K562 (cell line): ENCODE data around the gene DYNC2LI1. TPM values are rescaled to one million over a fixed set of nuclear protein-coding genes. Genes with fewer than 3 reads are reported as not detected.

Experiments used
- GABPB1 ChIP-seq: sonication (generic); formaldehyde crosslinking; IDR thresholded peaks from 2 replicates; pipeline ENCODE4 v1.8.0; 2022; ENCODE audit warnings: mild to moderate bottlenecking, missing genetic modification reagents
- HEY1 ChIP-seq: fragments of 250-450 bp; sonication (Bioruptor Pico); IDR thresholded peaks from 2 replicates; pipeline ENCODE4 v1.5.0; 2020; ENCODE audit warnings: mild to moderate bottlenecking, moderate library complexity, borderline replicate concordance
- HNRNPLL ChIP-seq: fragments of 200-400 bp; formaldehyde crosslinking; IDR thresholded peaks from 2 replicates; pipeline ENCODE4 v1.6.1; 2017; ENCODE audit warnings: low read length, low read depth, mild to moderate bottlenecking; ENCODE audit not compliant: poor library complexity, severe bottlenecking
- ILF3 ChIP-seq: fragments of 450-650 bp; IDR thresholded peaks from 2 replicates; pipeline ENCODE4 v1.6.1; 2018; ENCODE audit warnings: antibody characterized with exemption, mild to moderate bottlenecking, moderate library complexity, borderline replicate concordance
- MEIS2 ChIP-seq: fragments of 450-650 bp; IDR thresholded peaks from 2 replicates; pipeline ENCODE4 v1.6.1; 2014; ENCODE audit warnings: mild to moderate bottlenecking; ENCODE audit not compliant: partially characterized antibody
- NCOA4 ChIP-seq: fragments of 450-650 bp; IDR thresholded peaks from 2 replicates; pipeline ENCODE4 v1.6.1; 2018; ENCODE audit warnings: mild to moderate bottlenecking; ENCODE audit not compliant: partially characterized antibody
- NELFE ChIP-seq: IDR thresholded peaks from 2 replicates; pipeline ENCODE4 v1.6.1; 2011; ENCODE audit warnings: mild to moderate bottlenecking; ENCODE audit not compliant: insufficient read depth, insufficient read length
- OTX1 ChIP-seq: fragments of 450-650 bp; formaldehyde crosslinking; IDR thresholded peaks from 2 replicates; pipeline ENCODE4 v1.4.0; 2022; ENCODE audit warnings: mild to moderate bottlenecking
- STAT5A ChIP-seq: IDR thresholded peaks from 2 replicates; pipeline ENCODE4 v1.6.1; 2012; ENCODE audit warnings: low read length, inconsistent platforms, borderline replicate concordance
- TEAD1 ChIP-seq, 2 experiments: fragments of 450-650 bp in 1 of 2; sonication (generic) in 1 of 2; formaldehyde crosslinking; IDR thresholded peaks; 2 replicates each; pipeline versions ENCODE4 v1.4.0 to v1.8.0; 2020 to 2022; ENCODE audit warnings: mild to moderate bottlenecking in 2 of 2, missing genetic modification reagents in 1 of 2
- ZBTB12 ChIP-seq: fragments of 250-450 bp; sonication (Bioruptor Pico); IDR thresholded peaks from 2 replicates; pipeline ENCODE4 v1.4.0; 2020
- ZBTB5 ChIP-seq: fragments of 450-650 bp; IDR thresholded peaks from 2 replicates; pipeline ENCODE4 v1.6.1; 2017; ENCODE audit warnings: antibody characterized with exemption
- ZNF253 ChIP-seq: fragments of 250-450 bp; sonication (Bioruptor Pico); conservative IDR thresholded peaks from 2 replicates; pipeline ENCODE4 v1.6.1; 2021; ENCODE audit warnings: mild to moderate bottlenecking
- ZNF583 ChIP-seq: fragments of 250-450 bp; sonication (Bioruptor Pico); IDR thresholded peaks from 2 replicates; pipeline ENCODE4 v1.4.0; 2020
- ZNF589 ChIP-seq: fragments of 200-800 bp; sonication (Bioruptor generic); IDR thresholded peaks from 2 replicates; pipeline ENCODE4 v1.6.1; 2016; ENCODE audit warnings: low read depth, missing genetic modification characterization, missing compliant biosample characterization
- polyA plus RNA-seq, 8 experiments: library from polyadenylated mRNA; depleted of rRNA in 4 of 8; stranded (reverse) in 5 of 8; unstranded in 3 of 8; fragments of >200 nt; fragmentation: Nextera tagmentation in 2 of 8; fragmentation: Illumina TruSeq in 1 of 8; extraction: Ambion mirVana in 2 of 8; extraction: Trizol in 1 of 8; gene quantifications; 2 replicates each; pipeline versions ENCODE4 v1.2.1 to v1.2.3, GENCODE V29; 2011 to 2014; ENCODE audit warnings: inconsistent platforms in 1 of 8, missing spikeins in 1 of 8
- total RNA-seq, 7 experiments: library from RNA; depleted of rRNA in 6 of 7; stranded (reverse); fragments of >200 nt in 6 of 7; fragmentation: Illumina TruSeq in 2 of 7; extraction: Trizol in 2 of 7; gene quantifications; 2 replicates each; pipeline versions ENCODE4 v1.2.1 to v1.2.3, GENCODE V29; 2011 to 2021; ENCODE audit warnings: low replicate concordance in 1 of 7
- TF ChIP-seq, protein P1 (sequence below): sonication (generic); formaldehyde crosslinking; IDR thresholded peaks from 2 replicates; pipeline ENCODE4 v1.8.0; 2022; ENCODE audit warnings: mild to moderate bottlenecking, missing genetic modification reagents
- TF ChIP-seq, protein P2 (sequence below): fragments of 250-450 bp; sonication (Bioruptor Pico); IDR thresholded peaks from 2 replicates; pipeline ENCODE4 v1.8.0; 2021; ENCODE audit warnings: moderate library complexity, mild to moderate bottlenecking, inconsistent platforms
- TF ChIP-seq, protein P3 (sequence below): fragments of 450-650 bp; formaldehyde crosslinking; IDR thresholded peaks from 2 replicates; pipeline ENCODE4 v1.4.0; 2020; ENCODE audit warnings: mild to moderate bottlenecking

DYNC2LI1 gene
- total and polyA plus RNA-seq, 9 of the 15 experiments (the other 6 are each of a cell fraction or from before 2014, with no cell fraction given), result 12.5 to 42.2 (median 25.8) TPM

DNA sequence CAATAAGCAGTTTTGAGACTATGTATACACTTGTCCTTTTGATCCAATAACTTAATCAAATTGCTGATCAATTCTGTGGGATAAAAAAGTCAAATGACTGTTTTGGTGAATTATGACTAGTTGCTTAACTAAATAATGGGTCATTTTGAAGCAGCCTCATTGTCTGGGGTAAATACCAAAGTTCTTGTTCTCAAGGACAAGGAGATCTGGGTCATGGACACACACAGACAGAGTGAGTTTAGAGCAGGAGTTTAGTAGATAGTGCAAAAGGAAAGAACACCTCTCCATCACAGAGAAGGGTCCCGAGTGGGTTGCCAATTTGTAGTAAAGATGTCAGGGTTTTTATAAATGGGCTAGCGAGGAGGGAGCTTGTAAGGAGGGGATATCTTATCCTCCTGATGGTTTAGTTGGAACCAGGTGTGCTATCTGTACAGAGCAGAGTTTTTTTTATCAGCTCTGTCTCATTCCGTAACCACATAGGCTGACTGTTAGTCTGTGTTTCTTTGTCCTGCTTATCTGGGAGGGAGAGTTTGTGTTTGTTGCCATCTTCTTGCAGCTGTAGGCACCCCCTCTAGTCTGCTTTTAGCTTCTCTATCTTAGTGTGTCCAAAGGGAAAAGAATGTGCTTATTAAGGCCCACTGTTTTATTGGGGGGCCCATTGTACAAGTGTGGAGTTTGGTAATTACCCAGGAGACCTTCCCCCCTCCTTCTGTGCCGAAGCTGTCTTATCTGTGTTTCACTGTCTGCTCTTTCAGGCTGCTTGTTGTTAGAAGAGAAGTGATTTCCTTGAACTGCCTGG, 48.9 kb upstream of the DYNC2LI1 start (continued):
- TF ChIP-seq, protein P1, sequence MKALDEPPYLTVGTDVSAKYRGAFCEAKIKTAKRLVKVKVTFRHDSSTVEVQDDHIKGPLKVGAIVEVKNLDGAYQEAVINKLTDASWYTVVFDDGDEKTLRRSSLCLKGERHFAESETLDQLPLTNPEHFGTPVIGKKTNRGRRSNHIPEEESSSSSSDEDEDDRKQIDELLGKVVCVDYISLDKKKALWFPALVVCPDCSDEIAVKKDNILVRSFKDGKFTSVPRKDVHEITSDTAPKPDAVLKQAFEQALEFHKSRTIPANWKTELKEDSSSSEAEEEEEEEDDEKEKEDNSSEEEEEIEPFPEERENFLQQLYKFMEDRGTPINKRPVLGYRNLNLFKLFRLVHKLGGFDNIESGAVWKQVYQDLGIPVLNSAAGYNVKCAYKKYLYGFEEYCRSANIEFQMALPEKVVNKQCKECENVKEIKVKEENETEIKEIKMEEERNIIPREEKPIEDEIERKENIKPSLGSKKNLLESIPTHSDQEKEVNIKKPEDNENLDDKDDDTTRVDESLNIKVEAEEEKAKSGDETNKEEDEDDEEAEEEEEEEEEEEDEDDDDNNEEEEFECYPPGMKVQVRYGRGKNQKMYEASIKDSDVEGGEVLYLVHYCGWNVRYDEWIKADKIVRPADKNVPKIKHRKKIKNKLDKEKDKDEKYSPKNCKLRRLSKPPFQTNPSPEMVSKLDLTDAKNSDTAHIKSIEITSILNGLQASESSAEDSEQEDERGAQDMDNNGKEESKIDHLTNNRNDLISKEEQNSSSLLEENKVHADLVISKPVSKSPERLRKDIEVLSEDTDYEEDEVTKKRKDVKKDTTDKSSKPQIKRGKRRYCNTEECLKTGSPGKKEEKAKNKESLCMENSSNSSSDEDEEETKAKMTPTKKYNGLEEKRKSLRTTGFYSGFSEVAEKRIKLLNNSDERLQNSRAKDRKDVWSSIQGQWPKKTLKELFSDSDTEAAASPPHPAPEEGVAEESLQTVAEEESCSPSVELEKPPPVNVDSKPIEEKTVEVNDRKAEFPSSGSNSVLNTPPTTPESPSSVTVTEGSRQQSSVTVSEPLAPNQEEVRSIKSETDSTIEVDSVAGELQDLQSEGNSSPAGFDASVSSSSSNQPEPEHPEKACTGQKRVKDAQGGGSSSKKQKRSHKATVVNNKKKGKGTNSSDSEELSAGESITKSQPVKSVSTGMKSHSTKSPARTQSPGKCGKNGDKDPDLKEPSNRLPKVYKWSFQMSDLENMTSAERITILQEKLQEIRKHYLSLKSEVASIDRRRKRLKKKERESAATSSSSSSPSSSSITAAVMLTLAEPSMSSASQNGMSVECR (CRISPR knock-in tag), result no peak
- TF ChIP-seq NELFE, result no peak
- peak; percentile 71; the same call in 1 of the 2 replicates for TF ChIP-seq ZNF583 (CRISPR knock-in tag)
- TF ChIP-seq GABPB1, result no peak; the same call in 1 of the 2 replicates
- 0 out of 2 replicates have a peak, but pooled peaks have one; percentile 40 for TF ChIP-seq ZNF253 (CRISPR knock-in tag)
- TF ChIP-seq ZBTB12 (CRISPR knock-in tag), result no peak
- no peak for TF ChIP-seq HNRNPLL
- TF ChIP-seq OTX1 (CRISPR knock-in tag), result peak; percentile 57; the same call in 1 of the 2 replicates
- TF ChIP-seq, protein P2, sequence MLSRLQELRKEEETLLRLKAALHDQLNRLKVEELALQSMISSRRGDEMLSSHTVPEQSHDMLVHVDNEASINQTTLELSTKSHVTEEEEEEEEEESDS (CRISPR knock-in tag), result no peak
- TF ChIP-seq, protein P3, sequence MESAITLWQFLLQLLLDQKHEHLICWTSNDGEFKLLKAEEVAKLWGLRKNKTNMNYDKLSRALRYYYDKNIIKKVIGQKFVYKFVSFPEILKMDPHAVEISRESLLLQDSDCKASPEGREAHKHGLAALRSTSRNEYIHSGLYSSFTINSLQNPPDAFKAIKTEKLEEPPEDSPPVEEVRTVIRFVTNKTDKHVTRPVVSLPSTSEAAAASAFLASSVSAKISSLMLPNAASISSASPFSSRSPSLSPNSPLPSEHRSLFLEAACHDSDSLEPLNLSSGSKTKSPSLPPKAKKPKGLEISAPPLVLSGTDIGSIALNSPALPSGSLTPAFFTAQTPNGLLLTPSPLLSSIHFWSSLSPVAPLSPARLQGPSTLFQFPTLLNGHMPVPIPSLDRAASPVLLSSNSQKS (CRISPR knock-in tag), result no peak
- peak in 1 of 2 experiments; percentile 79; a peak in 1 of 4 replicates for TF ChIP-seq TEAD1 (CRISPR knock-in tag; IDR thresholded peaks at IDR 0.05)
- TF ChIP-seq NCOA4, result peak; percentile 62
- TF ChIP-seq ZNF589, result peak; percentile 93; the same call in 1 of the 2 replicates
- no peak for TF ChIP-seq ZBTB5
- peak; percentile 91 for TF ChIP-seq MEIS2
- 0 out of 2 replicates have a peak, but pooled peaks have one; percentile 2 for TF ChIP-seq ILF3
- TF ChIP-seq HEY1 (CRISPR knock-in tag), result no peak
- peak; percentile 97 for TF ChIP-seq STAT5A
